GM19452 (cell line): ENCODE results near the gene KCNG4.

Experiments used
- ATAC-seq: cut with Tn5 transposase; IDR thresholded peaks from one replicate; pipeline ENCODE4 v1.9.1; 2021; ENCODE audit not compliant: unreplicated experiment

Gene KCNG4

DNA sequence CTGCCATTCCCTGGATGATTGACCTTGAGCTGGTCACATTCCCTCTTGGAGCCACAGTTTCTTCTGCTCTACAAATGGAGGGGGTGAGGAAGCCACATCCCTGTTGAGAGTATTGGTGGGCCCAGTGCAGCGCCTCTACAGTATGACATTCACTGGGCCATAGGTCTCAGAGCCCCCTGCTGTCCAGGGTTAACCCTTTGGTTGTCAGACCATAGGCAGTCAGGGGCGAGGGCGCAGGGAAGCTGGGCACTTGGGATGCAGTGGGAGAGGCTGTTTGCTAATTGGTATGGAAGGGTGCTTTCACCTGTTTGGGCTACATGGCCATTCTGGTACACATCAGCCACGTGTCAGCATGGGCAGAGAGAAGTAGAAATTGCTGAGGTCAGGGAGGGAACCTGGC, 27.6 kb upstream of the KCNG4 start:
- ATAC-seq = no peak

DNA sequence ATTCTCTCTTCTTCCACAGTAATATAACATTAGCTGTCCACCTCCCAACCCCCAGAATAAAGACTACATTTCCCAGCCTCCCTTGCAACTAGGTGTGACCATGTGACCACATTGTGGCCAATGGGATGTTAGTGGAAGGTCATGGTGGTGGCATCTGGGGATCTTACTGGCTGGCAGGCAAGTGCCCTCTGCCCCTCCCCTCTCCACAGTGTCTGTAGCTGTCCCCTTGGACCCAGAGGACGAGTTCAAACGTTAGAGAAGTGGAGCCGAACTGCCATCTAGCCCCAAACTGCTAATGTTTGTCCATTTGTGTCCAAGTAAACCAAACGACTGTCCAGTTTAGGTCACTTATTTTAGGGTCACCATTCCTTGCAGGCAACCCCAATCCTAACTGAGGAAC, 26.6 kb upstream of the KCNG4 start:
- ATAC-seq = no peak

DNA sequence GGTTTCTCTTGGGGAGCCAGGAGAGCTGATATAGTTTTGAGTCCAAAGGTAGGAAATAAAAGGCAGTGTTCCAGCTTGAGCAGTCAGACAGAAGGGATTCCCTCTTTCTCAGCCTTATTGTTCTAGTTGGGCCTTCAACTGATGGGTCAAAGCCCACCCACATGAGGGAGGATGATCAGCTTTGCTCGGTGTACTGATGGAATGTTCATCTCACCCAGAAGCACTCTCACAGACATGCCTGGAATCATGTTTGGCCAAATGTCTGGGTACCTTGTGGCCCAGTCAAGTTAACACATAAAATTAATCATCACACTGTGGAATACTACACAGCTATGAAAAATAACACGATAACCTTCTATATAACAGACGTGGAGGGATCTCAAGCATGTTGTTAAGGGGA, 23.1 kb upstream of the KCNG4 start:
- no peak for ATAC-seq

- ATAC-seq = no peak
Measured at GRCh38 chr16:84262031-84262430, 22.2 kb upstream of the KCNG4 start.

GRCh38 chr16:84260766-84261554, 21.1 kb upstream of the KCNG4 start:
- no peak for ATAC-seq

DNA sequence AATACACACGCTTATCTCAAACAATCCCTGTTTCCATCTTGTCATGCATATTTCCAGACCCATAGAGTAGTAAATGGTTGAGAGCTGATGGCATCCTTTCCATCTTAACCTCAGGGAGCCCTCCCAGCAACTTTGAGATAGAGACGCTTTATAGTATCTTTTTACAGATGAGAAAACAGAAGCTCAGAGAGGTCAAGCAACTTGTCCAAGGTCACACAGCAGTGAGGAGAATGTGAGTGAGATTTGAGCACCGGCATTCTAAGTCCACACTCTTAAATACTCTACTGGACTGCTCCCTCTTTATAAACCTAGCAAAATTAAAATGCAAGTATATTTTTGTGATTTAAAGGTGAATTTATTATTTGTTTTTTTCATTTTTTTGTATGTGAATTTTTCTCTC, 19.9 kb upstream of the KCNG4 start:
- no peak for ATAC-seq

- no peak for ATAC-seq
Measured at GRCh38 chr16:84258266-84258665, 18.5 kb upstream of the KCNG4 start.

GRCh38 chr16:84255050-84255810, 15.4 kb upstream of the KCNG4 start:
- ATAC-seq = no peak

- ATAC-seq = no peak
Measured at GRCh38 chr16:84254062-84254461, 14.2 kb upstream of the KCNG4 start.

GRCh38 chr16:84253173-84253572, 13.4 kb upstream of the KCNG4 start:
- ATAC-seq = no peak

DNA sequence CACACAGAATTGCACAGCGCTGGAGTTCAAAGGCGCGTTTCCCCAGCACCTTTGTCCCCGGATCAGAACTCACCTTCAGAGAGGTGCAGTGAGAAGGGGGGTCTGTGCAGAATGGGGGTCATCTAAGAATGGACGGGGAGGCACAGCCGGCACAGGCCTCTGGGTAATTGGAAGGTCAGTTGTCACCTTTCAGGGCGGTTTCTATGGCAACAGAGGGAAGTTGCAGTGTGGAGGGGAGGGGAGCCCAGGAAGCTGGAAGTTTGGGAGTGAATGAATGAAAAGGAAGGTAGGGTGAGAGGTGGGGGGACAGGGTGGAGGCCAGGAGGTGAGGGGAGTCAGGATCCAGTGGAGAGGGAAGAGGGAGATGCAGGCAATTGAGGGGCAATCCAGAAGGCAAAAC, 12.4 kb upstream of the KCNG4 start:
- ATAC-seq = no peak

- ATAC-seq = no peak
Measured at GRCh38 chr16:84247844-84248243, 8.0 kb upstream of the KCNG4 start.

DNA sequence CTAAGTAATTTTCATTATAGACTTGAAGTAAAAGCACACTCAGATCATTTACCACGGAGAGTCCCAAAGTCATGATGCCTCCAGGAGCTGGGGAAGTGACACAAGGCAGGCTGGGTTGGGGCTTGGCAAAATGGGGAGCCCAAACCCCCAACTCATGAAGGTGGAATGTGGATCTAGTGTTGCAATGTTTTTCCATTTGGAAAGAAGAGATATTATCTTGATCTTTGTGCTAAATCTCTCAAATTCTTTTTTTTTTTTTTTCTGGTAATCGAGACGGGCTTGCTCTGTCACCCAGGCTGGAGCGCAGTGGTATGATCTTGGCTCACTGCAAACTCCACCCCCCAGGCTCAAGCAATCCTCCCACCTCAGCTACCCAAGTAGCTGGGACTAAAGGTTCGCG, 7.5 kb upstream of the KCNG4 start:
- no peak for ATAC-seq

DNA sequence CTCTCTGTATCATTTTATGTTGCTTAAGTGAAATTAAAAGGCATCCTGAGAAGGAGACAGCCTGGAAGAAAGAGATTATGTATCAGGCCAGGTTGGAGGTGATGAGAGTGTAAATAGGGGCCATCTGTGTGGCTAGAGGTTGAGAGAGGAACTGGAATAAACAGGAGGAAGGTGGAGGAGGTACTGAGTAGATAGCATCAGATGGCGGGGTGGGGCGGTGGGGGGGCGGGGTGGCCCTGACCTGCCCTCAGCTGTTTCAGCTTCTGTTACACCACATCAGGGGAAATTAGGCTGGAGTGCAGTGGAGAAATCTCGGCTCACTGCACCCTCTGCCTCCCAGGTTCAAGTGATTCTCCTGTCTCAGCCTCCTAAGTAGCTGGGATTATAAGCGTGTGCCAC, 6.9 kb upstream of the KCNG4 start:
- no peak for ATAC-seq

DNA sequence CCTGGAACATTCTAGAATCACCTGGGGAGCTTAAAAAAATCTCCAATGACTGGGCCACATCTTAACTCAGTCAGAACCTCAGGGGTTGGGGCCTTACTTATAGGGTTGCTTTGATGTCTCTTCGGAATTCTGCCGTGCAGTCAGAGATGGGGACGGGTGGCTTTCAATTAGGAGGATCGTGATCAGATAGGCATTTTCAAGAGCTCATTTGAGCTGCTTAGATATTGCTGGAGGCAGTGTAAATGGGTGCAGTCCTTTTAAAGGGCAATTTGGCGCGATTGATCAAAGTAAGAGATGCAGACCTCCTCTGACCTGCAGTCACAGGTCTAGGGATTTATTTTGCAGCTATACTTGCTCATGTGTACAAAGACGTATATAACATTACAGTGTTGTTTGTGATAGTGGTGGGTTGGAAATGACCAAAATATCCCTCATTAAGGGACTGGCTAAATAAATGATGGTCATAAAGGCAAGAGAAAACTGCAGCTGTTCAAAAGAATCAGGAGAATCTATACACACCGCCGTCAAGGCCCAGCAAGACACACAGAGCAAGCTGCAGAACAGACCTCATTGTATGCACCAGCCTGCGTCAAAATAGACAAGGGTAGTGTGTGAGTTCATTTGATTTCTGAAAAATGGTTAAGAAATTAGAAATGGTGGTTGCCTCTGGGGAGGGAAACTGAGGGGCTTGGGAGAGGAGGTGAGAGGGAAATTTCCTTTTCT, 6.3 kb upstream of the KCNG4 start:
- ATAC-seq = no peak

- ATAC-seq = no peak
Measured at GRCh38 chr16:84244728-84245127, 4.9 kb upstream of the KCNG4 start.

- ATAC-seq = no peak
Measured at GRCh38 chr16:84243732-84244131, 3.9 kb upstream of the KCNG4 start.

GRCh38 chr16:84242839-84243238, 3.0 kb upstream of the KCNG4 start:
- ATAC-seq = no peak

- no peak for ATAC-seq
Measured at GRCh38 chr16:84241778-84242177, 2.0 kb upstream of the KCNG4 start.

DNA sequence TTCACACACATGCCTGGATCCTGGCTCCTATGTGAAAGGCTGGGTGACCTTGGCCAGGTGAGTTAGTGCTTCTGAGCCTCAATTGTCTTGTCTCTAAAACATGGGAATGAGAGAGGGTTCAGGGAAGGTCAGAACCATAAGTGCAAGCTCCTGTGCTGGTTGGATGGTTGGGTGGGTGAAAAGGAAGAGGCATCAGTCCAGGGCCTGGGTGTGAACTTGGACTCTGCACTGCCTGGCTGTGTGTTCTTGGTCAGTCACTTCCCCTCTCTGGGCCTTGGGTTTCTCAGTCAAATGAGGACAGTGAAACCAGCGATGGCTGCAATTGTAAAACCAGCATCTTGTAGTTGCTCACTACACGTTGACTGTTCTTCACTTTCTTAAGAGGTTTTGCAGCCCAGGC, 643 bp upstream of the KCNG4 start:
- ATAC-seq = no peak

GRCh38 chr16:84239141-84239769, 557 bp downstream of the KCNG4 start:
- no peak for ATAC-seq
